AG08396 (cell line): ENCODE data around the gene TIMM22.
A peak's percentile ranks its signal among the peaks of the same experiment; 100 is the strongest.
"Not testable (repeated sequence)": the region's sequence is repeated elsewhere in the genome, so short reads cannot be mapped to it uniquely, and the experiment has no call there.

ENCODE experiments used
- DNase-seq: peaks from one replicate; pipeline ENCODE4 v3.0.0; 2012; ENCODE audit warnings: low spot score, mixed read lengths

TIMM22 gene

GRCh38 chr17:973053-973452, 23.9 kb upstream of the TIMM22 start:
- DNase-seq, result no peak

GRCh38 chr17:974778-975177, 22.2 kb upstream of the TIMM22 start:
- not testable (repeated sequence) for DNase-seq

- no peak for DNase-seq
These were observed 21.5 kb upstream of the TIMM22 start for GRCh38 chr17:975371-975915.

- no peak for DNase-seq
These were observed 20.6 kb upstream of the TIMM22 start for GRCh38 chr17:976312-976711.

GRCh38 chr17:977166-977565, 19.8 kb upstream of the TIMM22 start:
- no peak for DNase-seq

- DNase-seq, result peak; percentile 58
These were observed 18.5 kb upstream of the TIMM22 start for GRCh38 chr17:978103-979093.

GRCh38 chr17:979212-979538, 17.8 kb upstream of the TIMM22 start:
- no peak for DNase-seq

GRCh38 chr17:979539-980405, 17.2 kb upstream of the TIMM22 start, which contains the start of gene NXN:
Gene NXN, minus strand, starts transcription at chr17:979776.
- DNase-seq, result peak; percentile 99

- peak; percentile 80 for DNase-seq
These were observed 16.3 kb upstream of the TIMM22 start for GRCh38 chr17:980406-981291.

- no peak for DNase-seq
These were observed 15.7 kb upstream of the TIMM22 start for GRCh38 chr17:981292-981658.

GRCh38 chr17:983921-984320, 13.0 kb upstream of the TIMM22 start:
- no peak for DNase-seq

- DNase-seq, result no peak
These were observed 10.5 kb upstream of the TIMM22 start for GRCh38 chr17:986322-986929.

- no peak for DNase-seq
These were observed 9.0 kb upstream of the TIMM22 start for GRCh38 chr17:987931-988330.

- DNase-seq, result no peak
These were observed 8.4 kb upstream of the TIMM22 start for GRCh38 chr17:988561-988960.

GRCh38 chr17:992933-993332, 4.0 kb upstream of the TIMM22 start:
- no peak for DNase-seq

- not testable (repeated sequence) for DNase-seq
These were observed 1.6 kb upstream of the TIMM22 start for GRCh38 chr17:995324-995723.

GRCh38 chr17:998111-998510, 1.2 kb downstream of the TIMM22 start:
- no peak for DNase-seq

- peak; percentile 62 for DNase-seq
These were observed 3.9 kb downstream of the TIMM22 start for GRCh38 chr17:1000597-1001461.

- peak; percentile 81 for DNase-seq
These were observed 4.9 kb downstream of the TIMM22 start for GRCh38 chr17:1001640-1002411.

GRCh38 chr17:1002412-1002753, 5.5 kb downstream of the TIMM22 start:
- DNase-seq, result no peak
